Measurements from ENCODE around the gene RABL6. TPM values are rescaled to one million over a fixed set of nuclear protein-coding genes. Genes with fewer than 3 reads are reported as not detected.

The RABL6 gene
- total RNA-seq, 1 donor from 2014 or later = 71.2 TPM

- TF ChIP-seq EZH2 (IDR thresholded peaks at IDR 0.05) (no peak), CTCF (IDR thresholded peaks at IDR 0.05) (no peak), EZH2phosphoT487 (IDR thresholded peaks at IDR 0.05) (no peak)
These were observed 47.8 kb downstream of the RABL6 start for GRCh38 chr9:136855461-136856078.

DNA sequence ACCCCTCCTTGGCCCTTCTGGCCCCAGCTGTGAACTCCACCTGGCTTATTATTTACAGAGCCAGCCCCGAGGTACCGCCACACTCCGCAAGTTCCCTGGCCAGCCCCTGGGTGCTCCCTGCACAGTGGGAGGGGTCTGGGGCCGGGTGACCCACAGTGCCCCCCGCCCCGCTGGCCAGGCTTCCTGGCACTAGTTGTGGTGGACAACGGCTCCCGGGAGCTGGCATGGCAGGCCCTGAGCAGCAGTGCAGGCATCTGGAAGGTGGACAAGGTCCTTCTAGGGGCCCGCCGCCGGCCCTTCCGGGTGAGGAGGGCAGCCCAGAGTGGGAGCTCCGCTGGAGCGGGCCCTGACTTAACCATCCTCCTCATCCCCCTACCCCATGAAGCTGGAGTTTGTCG is 48.3 kb downstream of the RABL6 start:
- no peak overlapping the region for H3K27ac ChIP-seq
- TF ChIP-seq EZH2phosphoT487 (IDR thresholded peaks at IDR 0.05) (no peak), CTCF (IDR thresholded peaks at IDR 0.05) (no peak), EZH2 (IDR thresholded peaks at IDR 0.05) (no peak)
- Mint-ChIP-seq H3K27me3 (ENCODE audit: insufficient read depth, low read depth) (peaks cover 3% of the 10 kb centered on the region), H3K36me3 (no peaks in the 10 kb centered on the region), H3K27ac (no peak overlapping the region), H3K9me3 (no peaks in the 10 kb centered on the region), H3K4me3 (no peak overlapping the region), H3K4me1 (no peaks in the 10 kb centered on the region)
- no peak for DNase-seq (ENCODE audit: low spot score)
- H3K4me3 ChIP-seq = no peak overlapping the region
- H3K4me2 ChIP-seq = no peak overlapping the region
- no peak overlapping the region for H3K9ac ChIP-seq
- no peaks in the 10 kb centered on the region for H3K79me2 ChIP-seq (ENCODE audit: low read depth)
- peaks cover 11% of the 10 kb centered on the region for H4K20me1 ChIP-seq (ENCODE audit: low read depth)
- H3K36me3 ChIP-seq = no peaks in the 10 kb centered on the region
- no peaks in the 10 kb centered on the region for H3K9me3 ChIP-seq (ENCODE audit: low read depth)
- H3F3A ChIP-seq (ENCODE audit: low read depth) = no peaks in the 10 kb centered on the region
- H3K4me1 ChIP-seq = no peaks in the 10 kb centered on the region
- no peak overlapping the region for H2AFZ ChIP-seq (replicated peaks)
- no peaks in the 10 kb centered on the region for H3K27me3 ChIP-seq

More at GRCh38 chr9:136855461-136856078, 47.8 kb downstream of the RABL6 start:
- no peaks in the 10 kb centered on the region for H3K36me3 Mint-ChIP-seq
- H3K9ac ChIP-seq = no peak overlapping the region
- peaks cover 3% of the 10 kb centered on the region for H3K27me3 Mint-ChIP-seq (ENCODE audit: insufficient read depth, low read depth)
- no peaks in the 10 kb centered on the region for H3F3A ChIP-seq (ENCODE audit: low read depth)
- peaks cover under 1% of the 10 kb centered on the region for H3K79me2 ChIP-seq (ENCODE audit: low read depth)
- peak overlapping the region; percentile 6 for H3K27ac ChIP-seq
- H3K9me3 Mint-ChIP-seq = no peaks in the 10 kb centered on the region
- no peaks in the 10 kb centered on the region for H3K36me3 ChIP-seq
- DNase-seq (ENCODE audit: low spot score) = no peak
- peaks cover 12% of the 10 kb centered on the region for H4K20me1 ChIP-seq (ENCODE audit: low read depth)
- no peak overlapping the region for H3K4me3 Mint-ChIP-seq
- no peak overlapping the region for H3K27ac Mint-ChIP-seq
- H3K9me3 ChIP-seq (ENCODE audit: low read depth) = no peaks in the 10 kb centered on the region
- no peaks in the 10 kb centered on the region for H3K4me1 ChIP-seq
- H3K27me3 ChIP-seq = no peaks in the 10 kb centered on the region
- no peak overlapping the region for H3K4me3 ChIP-seq
- H3K4me2 ChIP-seq = no peak overlapping the region
- H3K4me1 Mint-ChIP-seq = no peaks in the 10 kb centered on the region
- no peak overlapping the region for H2AFZ ChIP-seq (replicated peaks)

DNA sequence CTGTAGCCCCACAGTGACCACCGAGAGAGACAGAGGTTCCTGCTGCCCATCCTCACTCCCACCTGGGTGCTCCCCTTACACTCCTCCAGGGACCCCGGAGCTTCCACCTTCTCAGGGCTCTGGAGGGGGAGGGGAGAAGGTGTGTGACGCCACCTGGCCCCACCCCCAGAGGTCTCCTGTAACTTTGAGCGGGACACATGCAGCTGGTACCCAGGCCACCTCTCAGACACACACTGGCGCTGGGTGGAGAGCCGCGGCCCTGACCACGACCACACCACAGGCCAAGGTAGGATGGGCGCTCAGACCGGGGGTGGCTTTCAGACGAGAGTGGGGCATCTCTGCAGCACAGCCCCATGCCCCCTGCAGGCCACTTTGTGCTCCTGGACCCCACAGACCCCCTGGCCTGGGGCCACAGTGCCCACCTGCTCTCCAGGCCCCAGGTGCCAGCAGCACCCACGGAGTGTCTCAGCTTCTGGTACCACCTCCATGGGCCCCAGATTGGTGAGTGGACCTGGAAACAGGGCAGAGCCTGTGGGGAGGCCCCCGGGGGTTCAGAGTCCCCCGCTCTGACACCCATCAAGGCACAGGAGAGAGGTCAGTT is 48.9 kb downstream of the RABL6 start:
- Histone ChIP-seq H3K4me2 (no peak overlapping the region), H3F3A (ENCODE audit: low read depth) (no peaks in the 10 kb centered on the region), H3K27ac (no peak overlapping the region), H3K9ac (no peak overlapping the region), H3K9me3 (ENCODE audit: low read depth) (no peaks in the 10 kb centered on the region), H3K79me2 (ENCODE audit: low read depth) (no peaks in the 10 kb centered on the region), H3K36me3 (no peaks in the 10 kb centered on the region), H3K27me3 (no peaks in the 10 kb centered on the region), H3K4me3 (no peak overlapping the region), H3K4me1 (no peaks in the 10 kb centered on the region), H2AFZ (replicated peaks) (no peak overlapping the region), H4K20me1 (ENCODE audit: low read depth) (peaks cover 8% of the 10 kb centered on the region)
- TF ChIP-seq EZH2phosphoT487 (IDR thresholded peaks at IDR 0.05) (no peak), EZH2 (IDR thresholded peaks at IDR 0.05) (no peak), CTCF (IDR thresholded peaks at IDR 0.05) (no peak)
- Mint-ChIP-seq H3K27ac (no peak overlapping the region), H3K9me3 (no peaks in the 10 kb centered on the region), H3K36me3 (no peaks in the 10 kb centered on the region), H3K27me3 (ENCODE audit: insufficient read depth, low read depth) (peaks cover 2% of the 10 kb centered on the region), H3K4me1 (no peaks in the 10 kb centered on the region), H3K4me3 (no peak overlapping the region)
- DNase-seq (ENCODE audit: low spot score) = no peak

Measured in neural progenitor cell (in vitro differentiated cells).